Cardiac septum (tissue), 1 donor: ENCODE results near the gene NAB2. TPM values are rescaled to one million over a fixed set of nuclear protein-coding genes. Genes with fewer than 3 reads are reported as not detected.
A peak's percentile ranks its signal among the peaks of the same experiment; 100 is the strongest.
"Not testable (repeated sequence)": the region's sequence is repeated elsewhere in the genome, so short reads cannot be mapped to it uniquely, and the experiment has no call there.

ENCODE experiments used
- DNase-seq: peaks from one replicate; pipeline ENCODE4 v3.0.0-alpha.2; 2020; ENCODE audit warnings: low spot score
- intact Hi-C: fragments of 100-400 bp; cut with DNase I; formaldehyde crosslinking; loops from one replicate; pipeline ENCODE4 v1.14.0; 2022
- total RNA-seq: library from RNA; stranded (reverse); fragmentation: NEBNext Ultra II Directional; extraction: Animal tissue kit (Norgen Biotek cat#: 25700); gene quantifications from one replicate; pipeline ENCODE4 v1.2.1, GENCODE V29; 2021
- donor health status: DM: no; HTN: no; CAD: no.

NAB2 gene
- total RNA-seq, 1 donor from 2014 or later, result 37.9 TPM

GRCh38 chr12:57106021-57106708, 17.3 kb downstream of the NAB2 start:
- intact Hi-C loops, result no loop called here
- peak; percentile 38 for DNase-seq

- intact Hi-C loops, result no loop called here
- DNase-seq, result peak; percentile 56
Measured at GRCh38 chr12:57107456-57108155, 18.7 kb downstream of the NAB2 start.

GRCh38 chr12:57109207-57110103, 20.5 kb downstream of the NAB2 start:
- intact Hi-C loops, result loop anchor here (5.0 kb wide), 1 partner anchor 102 kb away; the partner anchor contains the start of gene ZBTB39
- DNase-seq, result no peak

GRCh38 chr12:57110104-57111030, 21.5 kb downstream of the NAB2 start:
- peak; percentile 88 for DNase-seq
- intact Hi-C loops, result loop anchor here (1.0 to 5.0 kb wide), 2 partner anchors 22 to 103 kb away; partner anchors contain the start of gene ZBTB39

GRCh38 chr12:57111031-57111734, 22.3 kb downstream of the NAB2 start, which contains the start of gene STAT6:
Gene STAT6, minus strand, starts transcription at chr12:57111362. Its CDS starts 3,084 bp downstream, at chr12:57108278.
- intact Hi-C loops, result loop anchor here (1.0 to 5.0 kb wide), 2 partner anchors 23 to 104 kb away; partner anchors contain the start of gene ZBTB39
- DNase-seq, result peak; percentile 92

- intact Hi-C loops, result loop anchor here (1.0 to 5.0 kb wide), 2 partner anchors 43 to 105 kb away; partner anchors contain the start of gene ZBTB39
- no peak for DNase-seq
Measured at GRCh38 chr12:57112492-57113294, 23.8 kb downstream of the NAB2 start.

GRCh38 chr12:57116580-57117281, 27.8 kb downstream of the NAB2 start:
- no peak for DNase-seq
- intact Hi-C loops, result no loop called here

GRCh38 chr12:57118711-57119271, 29.9 kb downstream of the NAB2 start:
- DNase-seq, result no peak
- intact Hi-C loops, result no loop called here

- DNase-seq, result no peak
- intact Hi-C loops, result no loop called here
Measured at GRCh38 chr12:57119294-57120085, 30.6 kb downstream of the NAB2 start.

- intact Hi-C loops, DNase-seq: not testable (repeated sequence)
Measured at GRCh38 chr12:57120718-57121117, 31.8 kb downstream of the NAB2 start.

GRCh38 chr12:57123813-57124212, 34.9 kb downstream of the NAB2 start:
- DNase-seq, result no peak

GRCh38 chr12:57124261-57124877, 35.5 kb downstream of the NAB2 start:
- intact Hi-C loops, result loop anchor here (1.0 to 2.0 kb wide), 2 partner anchors 50 to 59 kb away; no protein-coding TSS in a partner anchor
- DNase-seq, result no peak

More at GRCh38 chr12:57123813-57124212, 34.9 kb downstream of the NAB2 start:
- intact Hi-C loops, result loop anchor here (1.0 to 2.0 kb wide), 2 partner anchors 51 to 59 kb away; no protein-coding TSS in a partner anchor

- DNase-seq, result no peak
- intact Hi-C loops, result loop anchor here (2.0 kb wide), 1 partner anchor 27 kb away; no protein-coding TSS in a partner anchor
Measured at GRCh38 chr12:57126061-57126460, 37.1 kb downstream of the NAB2 start.

- intact Hi-C loops, result loop anchor here (2.0 kb wide), 1 partner anchor 26 kb away; no protein-coding TSS in a partner anchor
- DNase-seq, result no peak
Measured at GRCh38 chr12:57126561-57126960, 37.6 kb downstream of the NAB2 start.
